Stimulated activated CD4-positive, alpha-beta T cell treated with anti-CD3 and anti-CD28 coated beads, Interleukin-12 subunit alpha, Interleukin-12 subunit beta, amount 100 ng/mL, for 48 hours (primary cell): ENCODE measurements around the gene SCNN1A.
A peak's percentile ranks its signal among the peaks of the same experiment; 100 is the strongest.

Experiments
- DNase-seq, 3 donors: peaks; one replicate each; pipeline ENCODE4 v3.0.0-alpha.2; 2020; ENCODE audit warnings: low read depth in 2 of 3, low spot score in 1 of 3

SCNN1A gene

GRCh38 chr12:6335451-6336078 is 39.8 kb downstream of the SCNN1A start:
- DNase-seq, result peak; percentile 74 to 83 (median 81)

- no peak for DNase-seq
Observed at GRCh38 chr12:6334940-6335450, 40.4 kb downstream of the SCNN1A start.

- no peak for DNase-seq
Observed at GRCh38 chr12:6334359-6334758, 41.0 kb downstream of the SCNN1A start.

- no peak for DNase-seq
Observed at GRCh38 chr12:6333566-6333965, 41.8 kb downstream of the SCNN1A start.

GRCh38 chr12:6333029-6333428 is 42.3 kb downstream of the SCNN1A start:
- DNase-seq, result no peak

- no peak for DNase-seq
Observed at GRCh38 chr12:6332459-6332858, 42.9 kb downstream of the SCNN1A start.

GRCh38 chr12:6330999-6331714 is 44.2 kb downstream of the SCNN1A start:
- no peak for DNase-seq

GRCh38 chr12:6330192-6330591 is 45.2 kb downstream of the SCNN1A start:
- no peak for DNase-seq

- no peak for DNase-seq
Observed at GRCh38 chr12:6329703-6330064, 45.7 kb downstream of the SCNN1A start.

GRCh38 chr12:6328945-6329702 is 46.2 kb downstream of the SCNN1A start:
- no peak for DNase-seq

GRCh38 chr12:6328045-6328779 is 47.2 kb downstream of the SCNN1A start:
- DNase-seq, result no peak

GRCh38 chr12:6327229-6328041 is 47.9 kb downstream of the SCNN1A start:
- no peak for DNase-seq

GRCh38 chr12:6326316-6327228 is 48.8 kb downstream of the SCNN1A start:
- DNase-seq, result no peak

- DNase-seq, result no peak
Observed at GRCh38 chr12:6324936-6325750, 50.2 kb downstream of the SCNN1A start.

GRCh38 chr12:6323995-6324711 is 51.2 kb downstream of the SCNN1A start:
- no peak for DNase-seq

- DNase-seq, result no peak
Observed at GRCh38 chr12:6323340-6323994, 51.9 kb downstream of the SCNN1A start.

GRCh38 chr12:6322969-6323339 is 52.4 kb downstream of the SCNN1A start:
- DNase-seq, result no peak
